ENCODE measurements around the gene CD8B.
"Not testable (repeated sequence)": the region's sequence is repeated elsewhere in the genome, so short reads cannot be mapped to it uniquely, and the experiment has no call there.

Gene CD8B

GRCh38 chr2:86836915-86837695 is 24.6 kb downstream of the CD8B start:
- peak; percentile 36 to 57 for DNase-seq (ENCODE audit: low read depth in 2 of 2, low spot score in 1 of 2)

- not testable (repeated sequence) for DNase-seq (ENCODE audit: low read depth in 2 of 2, low spot score in 1 of 2)
These were observed 26.2 kb downstream of the CD8B start for GRCh38 chr2:86835548-86835889.

DNA sequence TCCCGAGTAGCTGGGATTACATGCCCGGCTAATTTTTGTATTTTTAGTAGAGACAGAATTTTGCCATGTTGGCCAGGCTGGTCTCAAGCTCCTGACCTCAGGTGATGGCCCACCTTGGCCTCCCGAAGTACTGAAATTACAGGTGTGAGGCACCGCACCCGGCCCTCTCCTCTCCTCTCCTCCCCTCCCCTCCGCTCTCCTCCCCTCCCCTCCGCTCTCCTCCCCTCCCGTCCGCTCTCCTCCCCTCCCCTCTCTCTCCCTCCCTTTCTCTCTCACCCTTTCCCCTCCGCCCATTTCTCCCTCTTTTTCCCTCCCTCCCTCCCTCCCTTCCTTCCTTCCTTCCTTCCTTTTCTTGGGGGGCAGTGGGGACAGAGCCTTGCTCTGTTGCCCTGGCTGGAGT is 28.4 kb downstream of the CD8B start:
- DNase-seq (ENCODE audit: low read depth in 2 of 2, low spot score in 1 of 2) = no peak

DNA sequence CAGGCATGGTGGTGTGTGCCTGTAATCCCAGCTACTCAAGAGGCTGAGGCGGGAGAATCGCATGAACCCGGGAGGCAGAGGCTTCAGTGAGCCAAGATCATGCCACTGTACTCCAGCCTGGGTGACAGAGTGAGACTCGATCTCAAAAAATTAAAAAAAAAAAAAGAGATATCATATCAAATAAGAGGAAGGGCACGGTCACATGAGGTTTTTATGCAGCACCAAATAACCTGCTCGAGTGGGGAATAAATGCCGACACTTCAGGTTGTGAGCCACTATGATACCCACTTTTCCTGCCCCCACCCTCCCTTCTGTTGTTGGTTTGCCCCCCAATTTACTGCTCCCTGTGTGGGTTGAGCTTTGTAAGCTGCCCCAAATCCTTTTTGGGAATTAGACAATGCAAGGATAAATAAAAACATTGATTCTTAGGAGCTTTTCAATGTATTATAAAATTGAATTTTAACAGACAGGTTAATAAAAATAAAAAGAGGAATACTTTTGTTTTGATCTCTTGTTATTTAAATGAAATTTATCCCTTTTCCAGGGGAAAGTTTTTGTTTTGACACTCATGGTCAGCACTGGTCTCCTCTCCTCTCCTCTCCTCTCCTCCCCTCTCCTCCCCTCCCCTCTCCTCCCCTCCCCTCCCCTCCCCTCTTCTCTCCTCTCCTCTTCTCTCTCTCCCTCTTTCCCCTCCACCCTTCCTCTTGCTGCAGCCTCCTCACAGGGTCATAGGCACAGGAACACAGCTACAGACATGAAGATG is 29.2 kb downstream of the CD8B start:
- DNase-seq (ENCODE audit: low read depth in 2 of 2, low spot score in 1 of 2) = no peak

DNA sequence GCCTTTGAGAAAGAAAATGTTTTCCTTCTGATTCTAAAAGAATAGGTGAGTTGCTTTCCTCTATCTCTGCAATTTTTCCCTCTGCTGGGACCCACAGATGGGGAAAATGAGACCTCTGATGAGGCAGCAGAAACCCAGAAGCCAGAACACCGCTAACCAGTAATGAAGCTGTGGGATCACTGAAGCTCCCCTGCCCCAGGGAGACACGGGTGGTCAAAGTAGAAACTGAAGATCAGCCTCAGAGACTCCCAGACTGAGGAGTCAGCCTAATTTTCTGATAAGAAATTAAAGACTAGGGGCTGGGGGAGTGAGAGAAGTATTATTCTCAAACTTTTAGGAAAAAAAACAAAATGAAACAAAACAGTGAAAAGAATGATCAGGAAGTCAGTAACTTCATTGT is 30.1 kb downstream of the CD8B start:
- no peak for DNase-seq (ENCODE audit: low read depth in 2 of 2, low spot score in 1 of 2)

- DNase-seq (ENCODE audit: low read depth in 2 of 2, low spot score in 1 of 2) = no peak
These were observed 34.7 kb downstream of the CD8B start for GRCh38 chr2:86826951-86827350.

DNA sequence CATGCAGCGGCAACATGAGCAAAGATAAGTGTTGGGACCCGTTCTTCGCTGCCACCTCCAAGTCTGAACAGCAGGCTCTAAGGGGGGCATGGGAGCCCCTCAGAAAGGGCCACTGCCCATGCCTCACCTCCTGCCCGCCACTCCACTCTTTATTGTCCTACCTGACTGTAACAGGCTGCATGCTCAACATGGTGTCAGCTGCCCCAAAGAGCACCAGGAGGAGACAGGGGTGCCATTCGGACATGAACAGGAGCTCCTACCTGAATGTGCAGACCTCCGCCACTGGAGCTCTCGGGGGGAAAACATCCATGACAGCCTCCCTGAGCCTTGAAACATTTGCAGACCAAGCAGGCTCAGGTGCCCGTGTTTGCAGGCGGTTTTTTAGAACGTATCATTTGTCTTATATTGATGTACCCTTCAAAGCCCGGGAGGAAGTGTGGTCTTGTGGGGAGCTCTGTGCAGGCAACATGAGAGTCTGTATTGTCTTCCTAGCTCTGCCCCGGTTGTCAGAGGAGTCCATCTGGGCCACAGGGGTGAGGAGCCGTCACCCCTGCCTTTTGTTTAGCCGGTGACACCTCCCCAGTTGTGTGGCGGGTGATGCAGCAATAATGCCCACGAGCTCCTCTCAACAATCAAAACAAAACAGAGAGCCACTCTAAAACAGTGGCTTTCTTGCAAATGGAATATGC is 35.8 kb downstream of the CD8B start:
- no peak for DNase-seq (ENCODE audit: low read depth in 2 of 2, low spot score in 1 of 2)

DNA sequence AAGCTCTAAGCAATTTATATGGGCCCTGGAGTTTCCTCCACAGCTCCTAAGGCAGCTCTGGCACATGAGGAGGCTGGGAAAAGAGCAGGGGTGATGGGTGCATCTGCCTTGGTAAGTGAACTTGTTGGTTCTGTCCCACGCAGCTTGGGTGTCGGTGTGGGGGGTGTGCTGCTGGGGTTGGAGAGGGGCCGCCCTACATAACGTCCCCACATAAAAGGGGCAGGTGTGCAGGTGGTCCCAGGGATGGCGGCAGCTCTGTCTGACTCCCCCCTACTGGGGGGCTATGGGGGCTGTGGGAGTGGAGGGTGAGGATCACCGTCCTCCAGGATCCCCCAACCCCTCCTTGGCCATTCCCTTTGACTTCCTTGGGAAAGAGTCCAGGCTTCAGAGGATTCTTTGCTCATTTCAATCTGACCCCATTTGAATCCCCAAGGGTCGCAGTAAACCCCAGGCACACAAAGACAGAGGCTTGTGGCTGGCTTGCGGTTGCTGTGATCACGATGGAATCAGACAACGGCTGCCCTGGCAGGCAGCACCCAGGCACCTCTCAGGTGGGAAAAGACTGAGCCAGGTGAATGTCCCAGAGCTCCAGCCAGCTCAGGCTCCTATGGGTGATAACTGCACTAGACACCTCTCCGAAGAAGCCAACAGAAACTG is 36.5 kb downstream of the CD8B start:
- DNase-seq (ENCODE audit: low read depth in 2 of 2, low spot score in 1 of 2) = no peak

DNA sequence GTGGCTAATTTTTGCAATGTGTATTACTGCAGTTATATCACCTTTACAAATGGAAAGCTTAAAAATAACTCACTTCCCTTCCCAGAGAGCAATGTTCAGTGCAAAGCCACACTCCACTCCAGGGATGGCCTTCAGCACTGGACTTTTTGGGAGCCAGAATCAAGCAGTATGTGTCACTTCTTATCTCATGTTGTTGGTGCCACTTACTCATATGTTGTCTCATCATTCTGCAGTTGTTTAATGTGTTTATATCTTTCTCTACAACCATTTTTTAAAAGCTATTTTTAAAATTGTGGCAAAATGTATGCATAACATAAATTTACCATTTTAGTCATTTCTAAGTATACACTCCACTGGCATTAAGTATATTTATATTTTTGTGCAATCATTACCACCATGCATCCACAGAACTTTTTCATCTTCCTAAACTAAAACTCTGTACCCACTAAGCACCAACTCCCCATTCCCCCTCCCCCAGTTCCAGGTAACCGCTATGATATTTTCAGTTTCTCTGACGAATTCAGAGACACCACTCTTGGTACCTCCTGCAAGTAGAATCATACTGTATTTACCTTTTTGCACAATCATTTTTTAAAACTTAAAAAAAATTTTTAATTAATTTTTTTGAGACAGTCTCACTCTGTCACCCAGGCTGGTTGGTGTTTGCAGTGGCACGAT is 38.9 kb downstream of the CD8B start:
- no peak for DNase-seq (ENCODE audit: low read depth in 2 of 2, low spot score in 1 of 2)

- DNase-seq (ENCODE audit: low read depth in 2 of 2, low spot score in 1 of 2) = no peak
These were observed 39.8 kb downstream of the CD8B start for GRCh38 chr2:86821842-86822241.

GRCh38 chr2:86821306-86821705 is 40.4 kb downstream of the CD8B start:
- no peak for DNase-seq (ENCODE audit: low read depth in 2 of 2, low spot score in 1 of 2)

DNA sequence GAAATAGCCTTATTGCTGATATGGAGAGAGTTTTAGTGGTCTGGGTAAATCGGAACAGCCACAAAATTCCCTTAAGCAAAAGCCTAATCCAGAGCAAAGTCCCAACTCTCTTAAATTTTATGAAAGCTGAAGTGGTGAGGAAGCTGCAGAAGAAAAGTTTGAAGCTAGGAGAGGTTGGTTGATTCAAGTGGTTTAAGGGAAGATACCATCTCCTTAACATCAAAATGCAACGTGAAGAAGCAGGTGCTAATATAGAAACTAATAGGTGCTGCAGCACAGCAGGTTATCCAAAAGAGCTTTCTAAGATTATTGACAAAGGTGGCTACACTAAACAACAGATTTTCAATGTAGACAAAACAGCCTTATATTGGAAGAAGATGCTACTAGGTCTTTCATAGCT is 42.7 kb downstream of the CD8B start:
- DNase-seq (ENCODE audit: low read depth in 2 of 2, low spot score in 1 of 2) = no peak

DNA sequence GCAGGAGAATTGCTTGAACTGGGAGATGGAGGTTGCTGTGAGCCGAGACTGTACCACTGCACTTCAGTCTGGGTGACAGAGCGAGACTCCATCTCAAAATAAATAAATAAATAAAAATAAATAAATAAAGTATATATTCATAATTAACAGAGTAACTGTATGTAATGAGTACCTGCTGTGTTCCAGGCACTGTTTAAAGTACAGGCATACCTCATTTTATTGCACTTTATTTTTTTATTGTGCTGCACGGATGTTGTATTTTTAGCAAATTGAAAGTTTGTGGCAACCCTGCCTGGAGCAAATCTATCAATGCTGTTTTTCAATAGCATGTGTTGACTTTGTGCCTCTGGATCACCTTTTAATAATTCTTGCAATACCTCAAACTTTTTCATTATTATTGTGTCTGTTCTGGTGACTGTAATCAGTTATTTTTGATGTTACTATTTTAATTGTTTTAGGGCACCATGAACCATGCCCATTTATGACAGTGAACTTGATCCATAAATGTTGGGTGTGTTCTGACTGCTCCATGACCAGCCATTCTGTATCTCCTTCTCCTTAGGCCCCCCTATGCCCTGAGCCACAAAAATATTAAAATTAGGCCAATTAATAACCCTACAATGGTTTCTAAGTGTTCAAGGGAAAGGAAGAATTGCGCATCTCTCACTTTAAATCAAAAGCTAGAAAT is 43.4 kb downstream of the CD8B start:
- DNase-seq (ENCODE audit: low read depth in 2 of 2, low spot score in 1 of 2) = no peak

- no peak for DNase-seq (ENCODE audit: low read depth in 2 of 2, low spot score in 1 of 2)
These were observed 46.1 kb downstream of the CD8B start for GRCh38 chr2:86815611-86816010.

- no peak for DNase-seq (ENCODE audit: low read depth in 2 of 2, low spot score in 1 of 2)
These were observed 52.1 kb downstream of the CD8B start for GRCh38 chr2:86809481-86810121.

- peak; percentile 92 to 95 for DNase-seq (ENCODE audit: low read depth in 2 of 2, low spot score in 1 of 2)
These were observed 53.1 kb downstream of the CD8B start for GRCh38 chr2:86808315-86809161.

DNA sequence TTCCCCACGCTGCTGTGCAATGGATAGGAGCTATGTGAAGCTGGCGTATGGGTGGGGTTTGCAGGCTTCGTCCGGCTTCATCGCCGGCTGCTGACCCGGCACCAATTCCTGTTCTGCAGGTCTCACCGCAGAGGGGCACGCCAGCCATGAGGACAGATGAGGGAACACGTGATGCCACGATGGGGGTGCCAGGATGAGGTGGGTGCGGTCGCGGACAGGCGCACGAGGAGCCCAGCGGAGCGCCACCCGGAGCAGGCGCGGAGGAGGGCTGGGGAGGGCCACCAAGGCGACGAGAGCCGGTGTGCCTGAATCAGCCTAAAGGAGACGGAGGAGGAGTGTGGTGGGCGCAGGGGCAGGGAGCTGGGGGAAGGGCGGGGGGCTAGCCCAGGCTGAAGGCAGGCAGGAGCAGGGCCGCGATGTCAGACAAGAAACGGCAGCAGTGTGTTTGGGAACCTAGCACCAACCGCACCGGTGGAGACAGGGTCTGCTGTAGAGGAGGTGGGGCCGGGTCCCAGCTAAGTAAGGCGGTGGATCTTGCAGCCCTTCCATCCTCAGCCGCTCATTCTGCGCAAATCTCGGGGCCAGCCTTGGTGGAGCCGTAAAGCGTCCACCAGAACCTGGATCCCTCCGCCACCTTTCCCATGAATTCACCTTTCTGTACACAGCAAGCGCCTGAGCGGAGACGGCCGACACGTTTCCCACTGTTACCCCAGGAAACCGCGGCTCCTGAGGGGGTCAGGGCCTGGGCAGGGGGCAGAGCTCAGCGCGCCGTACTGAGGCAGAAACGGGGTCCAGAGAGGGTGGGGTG is 54.0 kb downstream of the CD8B start:
- peak in 1 of 2 donors; percentile 50 for DNase-seq (ENCODE audit: low read depth in 2 of 2, low spot score in 1 of 2)

GRCh38 chr2:86807133-86807467 is 54.6 kb downstream of the CD8B start:
- DNase-seq (ENCODE audit: low read depth in 2 of 2, low spot score in 1 of 2) = no peak
